Osteoblast (primary cell): ENCODE data around the gene ATP9A. TPM values are rescaled to one million over a fixed set of nuclear protein-coding genes. Genes with fewer than 3 reads are reported as not detected.

ENCODE experiments used
- DNase-seq: peaks from one replicate; pipeline ENCODE4 v3.0.0; 2011; ENCODE audit warnings: low spot score, mixed read lengths; ENCODE audit not compliant: insufficient read length; ENCODE audit errors: missing footprints
- H2AFZ ChIP-seq: 2 replicates; pipeline ENCODE4 v1.6.0; 2011; ENCODE audit warnings: mild to moderate bottlenecking, low read length
- H3K27ac ChIP-seq: 2 replicates; pipeline ENCODE4 v1.5.1; 2011; ENCODE audit warnings: mild to moderate bottlenecking, low read depth, low read length, moderate library complexity
- H3K27me3 ChIP-seq: 2 replicates; pipeline ENCODE4 v1.6.0; 2012; ENCODE audit warnings: mild to moderate bottlenecking, control low read depth, inconsistent platforms, low read length, moderate library complexity; ENCODE audit not compliant: insufficient read depth
- H3K36me3 ChIP-seq: 2 replicates; pipeline ENCODE4 v1.5.1; 2011; ENCODE audit warnings: mild to moderate bottlenecking, low read length, control low read depth, moderate library complexity; ENCODE audit not compliant: insufficient read depth
- H3K4me1 ChIP-seq: 2 replicates; pipeline ENCODE4 v1.5.1; 2011; ENCODE audit warnings: mild to moderate bottlenecking, low read length, control low read depth, moderate library complexity; ENCODE audit not compliant: insufficient read depth
- H3K4me2 ChIP-seq: 2 replicates; pipeline ENCODE4 v1.6.0; 2011; ENCODE audit warnings: mild to moderate bottlenecking, low read length; ENCODE audit not compliant: insufficient read depth
- H3K4me3 ChIP-seq: fragments of 200-600 bp; sonication (generic); 3 replicates; pipeline ENCODE4 v1.5.1; 2012; ENCODE audit warnings: mild to moderate bottlenecking, low read length, inconsistent platforms; ENCODE audit not compliant: insufficient read depth
- H3K79me2 ChIP-seq: 2 replicates; pipeline ENCODE4 v1.6.0; 2012; ENCODE audit warnings: mild to moderate bottlenecking, low read length, control low read depth, inconsistent platforms; ENCODE audit not compliant: insufficient read depth
- H3K9me3 ChIP-seq: 2 replicates; pipeline ENCODE4 v1.5.1; 2011; ENCODE audit warnings: low read depth, low read length, control low read depth
- H4K20me1 ChIP-seq: 2 replicates; pipeline ENCODE4 v1.6.0; 2012; ENCODE audit warnings: mild to moderate bottlenecking, low read length, control low read depth; ENCODE audit not compliant: insufficient read depth
- CTCF ChIP-seq: IDR thresholded peaks from 2 replicates; pipeline ENCODE4 v1.5.1; 2011; ENCODE audit warnings: mild to moderate bottlenecking, low read depth, low read length, moderate library complexity; ENCODE audit errors: extremely low read depth
- total RNA-seq: library from RNA; depleted of rRNA; stranded (reverse); fragments of >200 nt; gene quantifications from 2 replicates; pipeline ENCODE4 v1.2.3, GENCODE V29; 2012

ATP9A gene
- total RNA-seq, 1 donor = 48.9 TPM

- no peaks in the 10 kb centered on the region for H3K36me3 ChIP-seq
- H3K4me3 ChIP-seq = no peak overlapping the region
- H3K27me3 ChIP-seq = peaks cover 4% of the 10 kb centered on the region
- no peaks in the 10 kb centered on the region for H4K20me1 ChIP-seq
- TF ChIP-seq CTCF = no peak
- H3K79me2 ChIP-seq = no peaks in the 10 kb centered on the region
- no peak for DNase-seq
- peaks cover 3% of the 10 kb centered on the region for H3K4me1 ChIP-seq
- no peaks in the 10 kb centered on the region for H3K9me3 ChIP-seq
- H2AFZ ChIP-seq = no peak overlapping the region
- H3K27ac ChIP-seq = no peak overlapping the region
- H3K4me2 ChIP-seq = no peak overlapping the region
Observed at GRCh38 chr20:51807720-51808250, 39.6 kb upstream of the ATP9A start.

GRCh38 chr20:51804754-51805153, 36.6 kb upstream of the ATP9A start:
- TF ChIP-seq CTCF = no peak
- Histone ChIP-seq H3K27ac (no peak overlapping the region), H3K4me1 (peaks cover 13% of the 10 kb centered on the region), H3K9me3 (no peaks in the 10 kb centered on the region), H3K4me2 (no peak overlapping the region), H3K4me3 (no peak overlapping the region), H3K36me3 (no peaks in the 10 kb centered on the region), H3K79me2 (no peaks in the 10 kb centered on the region), H4K20me1 (no peaks in the 10 kb centered on the region), H2AFZ (no peak overlapping the region), H3K27me3 (peaks cover 22% of the 10 kb centered on the region)
- no peak for DNase-seq

GRCh38 chr20:51803148-51803854, 35.1 kb upstream of the ATP9A start:
- Histone ChIP-seq H3K4me3 (no peak overlapping the region), H3K4me2 (no peak overlapping the region), H3K4me1 (peaks cover 13% of the 10 kb centered on the region), H3K79me2 (no peaks in the 10 kb centered on the region), H3K27me3 (peaks cover 36% of the 10 kb centered on the region), H2AFZ (no peak overlapping the region), H3K9me3 (no peaks in the 10 kb centered on the region), H4K20me1 (no peaks in the 10 kb centered on the region), H3K27ac (no peak overlapping the region), H3K36me3 (no peaks in the 10 kb centered on the region)
- no peak for TF ChIP-seq CTCF
- DNase-seq = peak; percentile 87

GRCh38 chr20:51802170-51802751, 34.1 kb upstream of the ATP9A start, which contains the start of gene SALL4:
TSS of gene SALL4 (minus strand) at chr20:51802521. CDS start at chr20:51802408, 113 bp downstream.
- Histone ChIP-seq H3K9me3 (no peaks in the 10 kb centered on the region), H3K27ac (no peak within 1 kb of the TSS), H2AFZ (peak within 1 kb of the TSS; percentile 94), H3K36me3 (no peaks in the 10 kb centered on the region), H3K27me3 (peaks cover 41% of the 10 kb centered on the region), H4K20me1 (no peaks in the 10 kb centered on the region), H3K4me3 (peak within 1 kb of the TSS; percentile 75), H3K4me2 (peak within 1 kb of the TSS; percentile 96), H3K4me1 (peaks cover 13% of the 10 kb centered on the region), H3K79me2 (no peaks in the 10 kb centered on the region)
- no peak for DNase-seq
- no peak for TF ChIP-seq CTCF
